CD4-positive, alpha-beta T cell treated with Interleukin-10 for 1 hour (primary cell): ENCODE data around the gene LRCH4.
"Not testable (repeated sequence)": the region's sequence is repeated elsewhere in the genome, so short reads cannot be mapped to it uniquely, and the experiment has no call there.

ENCODE experiments used
- DNase-seq: peaks from one replicate; pipeline ENCODE4 v3.0.0-alpha.2; 2020

Gene LRCH4

GRCh38 chr7:100543586-100543985, 42.3 kb downstream of the LRCH4 start:
- no peak for DNase-seq

- not testable (repeated sequence) for DNase-seq
Observed at GRCh38 chr7:100541309-100541708, 44.6 kb downstream of the LRCH4 start.

- DNase-seq: no peak
Observed at GRCh38 chr7:100540073-100540723, 45.7 kb downstream of the LRCH4 start.

GRCh38 chr7:100539436-100540006, 46.4 kb downstream of the LRCH4 start:
- DNase-seq: no peak

- peak; percentile 100 for DNase-seq
Observed at GRCh38 chr7:100538654-100539435, 47.1 kb downstream of the LRCH4 start, which contains the start of gene AGFG2. Gene AGFG2 (plus strand): TSS chr7:100539203. CDS start chr7:100539347, 144 bp downstream.

GRCh38 chr7:100538348-100538653, 47.6 kb downstream of the LRCH4 start:
- no peak for DNase-seq

- not testable (repeated sequence) for DNase-seq
Observed at GRCh38 chr7:100536695-100537094, 49.2 kb downstream of the LRCH4 start.

- not testable (repeated sequence) for DNase-seq
Observed at GRCh38 chr7:100535982-100536381, 49.9 kb downstream of the LRCH4 start.

GRCh38 chr7:100532165-100533022, 53.5 kb downstream of the LRCH4 start:
- DNase-seq: no peak

GRCh38 chr7:100528108-100528866, 57.6 kb downstream of the LRCH4 start:
- not testable (repeated sequence) for DNase-seq
